Measurements from ENCODE around the gene IGFBP4. TPM values are rescaled to one million over a fixed set of nuclear protein-coding genes. Genes with fewer than 3 reads are reported as not detected.
"Not testable (repeated sequence)": the region's sequence is repeated elsewhere in the genome, so short reads cannot be mapped to it uniquely, and the experiment has no call there.

The IGFBP4 gene
- total RNA-seq, 2 donors from 2014 or later: 81.0 to 237 TPM

- H3K36me3 ChIP-seq: no peaks in the 10 kb centered on the region
- no peak overlapping the region for H3K27ac ChIP-seq
- no peaks in the 10 kb centered on the region for H3K4me1 ChIP-seq
- no peaks in the 10 kb centered on the region for H3K27me3 ChIP-seq
- no peaks in the 10 kb centered on the region for H3K9me3 ChIP-seq
- no peak for DNase-seq (ENCODE audit: low spot score)
- TF ChIP-seq, protein P1, sequence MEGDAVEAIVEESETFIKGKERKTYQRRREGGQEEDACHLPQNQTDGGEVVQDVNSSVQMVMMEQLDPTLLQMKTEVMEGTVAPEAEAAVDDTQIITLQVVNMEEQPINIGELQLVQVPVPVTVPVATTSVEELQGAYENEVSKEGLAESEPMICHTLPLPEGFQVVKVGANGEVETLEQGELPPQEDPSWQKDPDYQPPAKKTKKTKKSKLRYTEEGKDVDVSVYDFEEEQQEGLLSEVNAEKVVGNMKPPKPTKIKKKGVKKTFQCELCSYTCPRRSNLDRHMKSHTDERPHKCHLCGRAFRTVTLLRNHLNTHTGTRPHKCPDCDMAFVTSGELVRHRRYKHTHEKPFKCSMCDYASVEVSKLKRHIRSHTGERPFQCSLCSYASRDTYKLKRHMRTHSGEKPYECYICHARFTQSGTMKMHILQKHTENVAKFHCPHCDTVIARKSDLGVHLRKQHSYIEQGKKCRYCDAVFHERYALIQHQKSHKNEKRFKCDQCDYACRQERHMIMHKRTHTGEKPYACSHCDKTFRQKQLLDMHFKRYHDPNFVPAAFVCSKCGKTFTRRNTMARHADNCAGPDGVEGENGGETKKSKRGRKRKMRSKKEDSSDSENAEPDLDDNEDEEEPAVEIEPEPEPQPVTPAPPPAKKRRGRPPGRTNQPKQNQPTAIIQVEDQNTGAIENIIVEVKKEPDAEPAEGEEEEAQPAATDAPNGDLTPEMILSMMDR (IDR thresholded peaks at IDR 0.05): no peak
- H3K4me3 ChIP-seq: no peak overlapping the region
Observed at GRCh38 chr17:40410082-40410481, 33.2 kb upstream of the IGFBP4 start.

- Histone ChIP-seq H3K27me3 (no peaks in the 10 kb centered on the region), H3K27ac (no peak overlapping the region), H3K36me3 (no peaks in the 10 kb centered on the region), H3K9me3 (no peaks in the 10 kb centered on the region), H3K4me3 (no peak overlapping the region), H3K4me1 (peaks cover 0 to 5% of the 10 kb centered on the region in 2 donors)
- TF ChIP-seq, protein P1 (IDR thresholded peaks at IDR 0.05): no peak
- DNase-seq (ENCODE audit: low spot score): no peak
Observed at GRCh38 chr17:40411821-40412220, 31.4 kb upstream of the IGFBP4 start.

GRCh38 chr17:40412880-40413279 lies 30.4 kb upstream of the IGFBP4 start:
- Histone ChIP-seq H3K9me3 (no peaks in the 10 kb centered on the region), H3K4me1 (peaks cover 0 to 13% of the 10 kb centered on the region in 2 donors), H3K27ac (no peak overlapping the region), H3K27me3 (no peaks in the 10 kb centered on the region), H3K36me3 (no peaks in the 10 kb centered on the region), H3K4me3 (no peak overlapping the region)
- TF ChIP-seq, protein P1 (IDR thresholded peaks at IDR 0.05): no peak
- no peak for DNase-seq (ENCODE audit: low spot score)

- DNase-seq (ENCODE audit: low spot score); H3K27ac ChIP-seq; H3K27me3 ChIP-seq; H3K4me3 ChIP-seq; H3K9me3 ChIP-seq; H3K36me3 ChIP-seq: not testable (repeated sequence)
- peaks cover 0 to 20% of the 10 kb centered on the region in 2 donors for H3K4me1 ChIP-seq
Observed at GRCh38 chr17:40414312-40414711, 28.9 kb upstream of the IGFBP4 start.

DNA sequence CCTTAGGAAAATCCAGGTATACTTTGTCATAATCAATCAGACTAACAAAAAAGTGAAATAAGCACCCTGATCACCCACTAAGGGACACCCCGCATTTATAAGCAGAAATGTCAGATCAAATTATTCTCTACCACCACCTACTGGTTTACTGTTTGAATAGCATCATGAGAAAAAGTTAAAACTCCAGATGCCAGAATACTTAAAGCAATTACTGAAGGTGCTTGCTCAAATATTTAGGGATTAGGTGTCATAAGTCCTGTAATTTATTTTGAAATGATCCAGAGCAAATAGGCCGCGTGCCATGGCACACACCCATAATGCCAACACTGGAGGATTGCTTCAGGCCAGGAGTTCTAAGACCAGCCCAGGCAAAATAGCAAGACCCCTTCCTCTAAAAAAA lies 27.9 kb upstream of the IGFBP4 start:
- Histone ChIP-seq H3K4me1 (peaks cover 0 to 20% of the 10 kb centered on the region in 2 donors), H3K27ac (no peak overlapping the region), H3K36me3 (no peaks in the 10 kb centered on the region), H3K27me3 (no peaks in the 10 kb centered on the region), H3K4me3 (no peak overlapping the region), H3K9me3 (no peaks in the 10 kb centered on the region)
- no peak for DNase-seq (ENCODE audit: low spot score)
- TF ChIP-seq, protein P1 (IDR thresholded peaks at IDR 0.05): peak; percentile 42 to 73

GRCh38 chr17:40416671-40417070 lies 26.6 kb upstream of the IGFBP4 start:
- DNase-seq (ENCODE audit: low spot score): no peak
- Histone ChIP-seq H3K27me3 (no peaks in the 10 kb centered on the region), H3K4me1 (peaks cover 0 to 20% of the 10 kb centered on the region in 2 donors), H3K27ac (no peak overlapping the region), H3K36me3 (no peaks in the 10 kb centered on the region), H3K9me3 (no peaks in the 10 kb centered on the region), H3K4me3 (peak overlapping the region in 1 of 2 donors; percentile 67)
- TF ChIP-seq, protein P1 (IDR thresholded peaks at IDR 0.05): no peak
